GM21528 (cell line): ENCODE results near the gene TRIM8.

Source experiments
- ATAC-seq: cut with Tn5 transposase; IDR thresholded peaks from one replicate; pipeline ENCODE4 v1.9.1; 2021; ENCODE audit warnings: mild to moderate bottlenecking, moderate library complexity; ENCODE audit not compliant: unreplicated experiment, low FRiP score

TRIM8 gene

DNA sequence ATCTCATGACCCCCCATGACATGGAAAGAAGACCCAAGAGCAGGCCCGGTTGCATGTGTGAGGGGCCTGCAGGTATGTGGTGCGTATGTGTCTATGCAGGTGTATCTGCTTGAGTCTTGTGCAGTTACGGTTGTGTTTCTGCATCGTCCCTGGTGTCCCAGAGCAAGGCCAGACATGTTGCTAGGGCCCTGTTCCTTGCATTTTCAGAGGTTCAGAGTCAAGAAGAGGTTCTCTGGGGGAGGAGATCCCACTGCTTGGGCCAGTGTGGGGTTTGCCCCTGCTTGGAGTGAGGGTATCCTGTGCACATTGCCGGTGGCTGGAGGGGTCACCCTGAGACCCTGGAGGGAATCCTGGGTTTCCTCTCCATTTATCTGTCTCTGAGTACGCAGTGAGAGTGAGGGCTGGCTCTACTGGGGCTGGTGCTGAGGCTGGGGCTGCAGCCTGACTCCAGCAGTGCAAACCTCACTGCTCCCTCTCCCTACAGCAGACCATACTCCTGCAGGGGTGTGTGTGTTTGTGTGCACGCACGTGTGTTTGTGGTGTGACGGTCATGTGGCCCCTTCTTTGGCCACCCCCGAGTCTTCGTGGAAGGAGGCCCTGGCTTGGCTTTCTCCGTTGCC is 4.1 kb downstream of the TRIM8 start:
- no peak for ATAC-seq

DNA sequence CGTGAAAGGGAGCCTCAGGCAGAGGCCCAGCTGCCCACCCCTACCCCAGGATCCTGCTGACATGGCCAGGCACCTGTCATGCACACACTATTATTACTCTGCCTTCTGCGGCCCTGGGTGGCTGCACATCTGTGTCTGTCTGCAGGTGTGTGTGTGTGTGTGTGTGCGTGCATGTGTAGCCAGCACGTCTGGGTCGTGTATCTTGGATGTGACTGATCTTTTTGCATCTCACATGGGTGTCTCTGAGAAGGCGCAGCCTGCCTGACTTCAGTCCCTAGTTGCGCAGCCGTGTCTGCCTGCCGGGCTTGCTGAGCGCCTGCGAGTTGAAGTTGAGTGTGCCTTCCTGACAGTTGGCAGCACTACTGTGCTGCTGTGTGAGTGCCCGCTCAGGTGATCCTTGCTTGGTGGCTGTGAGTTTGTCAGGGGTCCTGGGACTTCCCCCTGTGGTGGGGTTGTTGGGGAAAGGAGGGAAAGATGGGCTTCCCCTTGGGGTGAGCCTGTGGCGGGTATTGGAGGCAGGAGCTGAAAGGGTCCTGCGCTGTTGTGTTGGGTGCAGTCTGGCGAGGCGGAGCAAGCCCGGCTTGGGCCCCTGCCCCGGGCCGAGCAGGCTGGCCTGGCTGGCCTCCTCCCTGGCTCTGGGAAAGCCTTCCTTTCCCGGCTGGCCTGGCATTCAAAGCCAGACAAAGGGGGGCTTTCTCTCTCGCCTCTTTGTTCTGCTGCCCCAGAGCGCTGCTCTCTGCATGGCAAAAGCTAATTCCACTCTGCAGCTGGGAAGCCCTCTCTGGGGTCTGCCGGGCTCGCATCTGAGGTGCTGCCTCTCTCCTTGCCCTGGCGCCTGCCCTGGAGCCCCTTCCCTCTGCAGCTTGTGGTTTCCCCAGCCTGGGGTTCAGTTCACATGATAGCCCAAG is 4.9 kb downstream of the TRIM8 start:
- no peak for ATAC-seq

GRCh38 chr10:102649797-102650654 is 5.7 kb downstream of the TRIM8 start:
- no peak for ATAC-seq

DNA sequence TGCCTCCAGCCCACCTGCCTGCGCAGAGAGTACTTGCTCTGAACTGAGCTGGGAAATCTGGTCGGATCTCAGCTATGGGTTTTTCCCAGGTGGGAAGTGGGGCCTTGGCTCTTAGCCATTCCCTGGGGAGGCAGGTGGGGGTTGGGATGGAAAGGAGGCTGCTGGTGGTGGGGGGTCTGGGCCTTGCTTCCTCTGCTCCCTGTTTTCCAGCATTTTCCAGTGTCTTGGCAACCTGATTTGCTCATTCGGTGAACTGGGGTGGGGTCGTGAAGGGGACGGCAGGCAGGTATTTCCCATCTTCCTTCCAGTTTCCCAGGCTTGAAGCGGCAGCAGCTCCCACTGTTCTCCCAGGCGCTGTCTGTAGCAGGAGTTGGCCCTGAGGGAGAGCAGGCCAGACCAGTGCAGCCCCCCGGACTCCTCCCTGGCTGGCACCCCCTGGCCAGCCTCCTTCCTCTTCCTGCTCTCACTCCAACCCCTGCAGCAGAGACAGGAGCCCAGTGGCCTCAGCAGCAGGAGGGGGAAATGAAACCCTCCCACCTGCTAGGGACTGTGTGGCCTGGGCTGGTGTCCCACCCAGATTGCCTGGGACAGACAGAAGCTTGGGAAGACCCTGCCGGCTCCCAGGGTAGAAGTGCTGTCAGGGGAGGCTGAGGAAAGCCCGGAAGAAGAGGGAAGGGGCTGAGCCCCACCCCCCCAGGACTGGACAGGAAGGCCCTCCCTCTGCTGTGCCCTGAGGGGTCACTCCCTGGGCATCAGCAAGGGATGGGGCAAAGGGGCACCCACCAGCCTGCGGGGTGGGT is 6.6 kb downstream of the TRIM8 start:
- no peak for ATAC-seq

GRCh38 chr10:102651455-102652169 is 7.3 kb downstream of the TRIM8 start:
- no peak for ATAC-seq

DNA sequence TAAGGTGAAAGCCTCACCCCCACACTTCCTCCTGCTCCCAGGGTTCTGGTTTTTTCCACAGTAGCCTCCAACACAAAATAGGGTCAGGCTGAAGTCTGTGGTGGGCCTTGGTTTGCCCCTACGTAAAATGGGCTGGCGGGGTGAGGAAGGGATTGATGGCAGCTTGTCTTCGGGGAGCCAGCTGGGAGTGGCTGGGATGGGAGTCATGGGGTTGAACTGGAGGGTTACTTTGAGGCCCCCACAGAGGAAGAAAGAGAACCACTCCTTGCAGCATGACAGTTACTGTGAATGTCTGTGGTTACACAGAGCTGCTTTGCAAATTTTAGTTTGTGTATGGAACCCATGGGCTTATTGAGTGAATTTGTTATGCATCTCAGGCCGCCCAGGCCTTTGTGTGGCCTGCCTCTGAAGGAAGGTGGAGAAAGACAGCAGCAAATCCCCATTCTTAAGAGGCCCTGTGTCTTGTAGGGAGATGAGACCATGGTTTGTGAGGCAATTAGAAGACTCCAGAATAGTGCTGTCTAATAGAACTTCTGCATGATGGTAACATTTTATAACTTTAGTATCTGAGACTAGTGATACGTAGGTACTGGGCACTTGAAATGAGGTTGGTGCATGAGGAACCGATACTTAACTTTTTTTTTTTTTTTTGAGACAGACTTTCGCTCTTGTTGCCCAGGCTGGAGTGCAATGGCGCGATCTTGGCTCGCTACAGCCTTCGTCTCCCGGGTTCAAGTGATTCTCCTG is 8.1 kb downstream of the TRIM8 start:
- ATAC-seq: peak; percentile 35

- no peak for ATAC-seq
Measured at GRCh38 chr10:102653060-102653459, 8.8 kb downstream of the TRIM8 start.

DNA sequence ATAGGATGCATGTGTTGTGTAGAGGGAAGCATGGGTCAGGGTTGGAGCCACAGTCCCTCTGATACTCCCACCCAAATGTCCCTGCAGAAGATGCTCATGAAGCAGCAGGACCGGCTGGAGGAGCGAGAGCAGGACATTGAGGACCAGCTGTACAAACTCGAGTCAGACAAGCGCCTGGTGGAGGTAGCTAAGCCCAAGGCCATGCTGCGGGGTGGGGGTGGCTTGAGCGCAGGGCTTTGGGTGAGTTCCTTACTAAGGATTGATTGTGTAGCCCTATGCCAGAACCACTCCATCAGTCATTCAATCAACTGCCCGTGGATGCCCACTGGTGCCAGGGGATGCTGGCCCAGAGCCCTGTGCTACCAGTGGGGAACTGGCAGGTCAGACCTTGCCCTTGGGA is 10.3 kb downstream of the TRIM8 start:
- no peak for ATAC-seq

DNA sequence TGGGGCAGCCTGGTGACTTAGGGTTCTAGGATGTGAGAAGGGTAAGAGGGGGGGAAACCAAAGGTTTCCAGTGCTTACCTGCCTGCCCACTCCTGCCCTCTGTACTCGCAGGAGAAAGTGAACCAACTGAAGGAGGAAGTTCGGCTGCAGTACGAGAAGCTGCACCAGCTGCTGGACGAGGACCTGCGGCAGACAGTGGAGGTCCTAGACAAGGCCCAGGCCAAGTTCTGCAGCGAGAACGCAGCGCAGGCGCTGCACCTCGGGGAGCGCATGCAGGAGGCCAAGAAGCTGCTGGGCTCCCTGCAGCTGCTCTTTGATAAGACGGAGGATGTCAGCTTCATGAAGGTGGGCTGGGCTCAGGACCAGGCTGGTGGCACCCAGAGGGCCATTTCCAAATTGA is 10.7 kb downstream of the TRIM8 start:
- no peak for ATAC-seq

DNA sequence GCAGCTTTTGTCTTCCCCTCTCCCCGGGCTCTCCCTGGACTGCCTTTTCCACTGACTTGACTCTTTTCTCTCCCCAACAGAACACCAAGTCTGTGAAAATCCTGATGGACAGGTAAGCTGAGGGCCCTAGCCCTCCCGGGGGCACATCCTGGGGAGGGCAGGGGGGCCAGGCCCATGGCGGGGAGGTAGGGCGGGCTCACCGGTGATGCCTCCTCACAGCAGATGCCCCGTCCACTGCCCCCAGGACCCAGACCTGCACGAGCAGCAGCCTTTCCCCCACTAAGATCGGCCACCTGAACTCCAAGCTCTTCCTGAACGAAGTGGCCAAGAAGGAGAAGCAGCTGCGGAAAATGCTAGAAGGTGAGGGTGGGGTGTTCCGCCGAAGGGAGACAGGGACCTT is 11.7 kb downstream of the TRIM8 start:
- no peak for ATAC-seq

DNA sequence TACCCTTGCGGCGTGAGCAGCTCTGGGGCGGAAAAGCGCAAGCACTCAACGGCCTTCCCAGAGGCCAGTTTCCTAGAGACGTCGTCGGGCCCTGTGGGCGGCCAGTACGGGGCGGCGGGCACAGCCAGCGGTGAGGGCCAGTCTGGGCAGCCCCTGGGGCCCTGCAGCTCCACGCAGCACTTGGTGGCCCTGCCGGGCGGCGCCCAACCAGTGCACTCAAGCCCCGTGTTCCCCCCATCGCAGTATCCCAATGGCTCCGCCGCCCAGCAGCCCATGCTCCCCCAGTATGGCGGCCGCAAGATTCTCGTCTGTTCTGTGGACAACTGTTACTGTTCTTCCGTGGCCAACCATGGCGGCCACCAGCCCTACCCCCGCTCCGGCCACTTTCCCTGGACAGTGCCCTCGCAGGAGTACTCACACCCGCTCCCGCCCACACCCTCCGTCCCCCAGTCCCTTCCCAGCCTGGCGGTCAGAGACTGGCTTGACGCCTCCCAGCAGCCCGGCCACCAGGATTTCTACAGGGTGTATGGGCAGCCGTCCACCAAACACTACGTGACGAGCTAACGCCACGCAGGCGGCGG is 12.6 kb downstream of the TRIM8 start:
- no peak for ATAC-seq

DNA sequence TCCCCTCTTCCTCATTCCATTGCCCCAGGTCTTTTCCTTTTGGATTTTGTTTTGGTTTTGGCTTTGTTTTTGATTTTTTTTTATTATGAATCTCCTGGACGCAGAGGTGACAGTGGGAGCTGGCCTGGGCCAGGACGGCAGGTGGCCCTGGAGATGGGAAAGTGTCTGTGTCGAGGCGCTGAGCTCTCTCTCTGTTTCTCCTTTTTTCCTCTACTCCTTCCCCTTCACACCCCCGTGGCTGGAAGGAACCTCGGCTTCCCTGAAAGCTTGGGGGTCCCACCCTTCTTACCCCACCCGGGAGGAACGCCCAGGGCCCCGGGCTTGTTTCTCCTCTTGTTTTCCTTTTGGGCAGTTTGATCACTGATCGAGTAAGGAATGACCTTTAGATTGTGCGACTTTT is 13.2 kb downstream of the TRIM8 start:
- ATAC-seq: no peak

- ATAC-seq: no peak
Measured at GRCh38 chr10:102657984-102658724, 13.9 kb downstream of the TRIM8 start.

GRCh38 chr10:102658802-102659201 is 14.5 kb downstream of the TRIM8 start:
- ATAC-seq: no peak

GRCh38 chr10:102660888-102661657 is 16.8 kb downstream of the TRIM8 start:
- ATAC-seq: peak; percentile 84

DNA sequence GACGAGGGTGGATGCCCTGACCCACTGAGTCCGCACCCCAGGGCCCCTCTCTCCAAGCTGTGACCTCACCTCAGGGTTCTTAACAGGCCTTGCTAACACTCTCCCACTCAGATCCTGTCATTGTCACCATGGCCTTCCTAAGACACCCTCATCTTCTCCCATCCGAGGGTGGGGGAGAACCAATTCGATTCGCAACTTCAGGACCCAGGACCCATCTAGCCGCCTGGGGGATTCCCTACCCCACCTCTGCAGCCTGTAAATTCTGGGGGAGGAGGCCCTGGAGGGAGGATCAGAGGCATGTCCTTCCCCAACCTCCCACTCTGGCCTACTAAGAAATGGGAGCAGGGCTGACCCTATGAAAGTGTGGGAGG is 17.4 kb downstream of the TRIM8 start:
- peak; percentile 29 for ATAC-seq

GRCh38 chr10:102665904-102666509 is 21.7 kb downstream of the TRIM8 start:
- no peak for ATAC-seq
